NT2/D1 (cell line): ENCODE data around the gene CPM.

Experiments used
- DNase-seq: peaks from one replicate; pipeline ENCODE4 v3.0.0-alpha.2; 2011; ENCODE audit warnings: low read depth, low spot score
- H3K27me3 ChIP-seq: 2 replicates; pipeline ENCODE4 v1.6.0; 2011; ENCODE audit warnings: mild to moderate bottlenecking; ENCODE audit not compliant: insufficient read length, insufficient read depth
- H3K36me3 ChIP-seq: 2 replicates; pipeline ENCODE4 v1.6.1; 2011; ENCODE audit warnings: mild to moderate bottlenecking, low read length, mixed read lengths; ENCODE audit not compliant: insufficient read depth, insufficient read length
- H3K4me1 ChIP-seq: 2 replicates; pipeline ENCODE4 v1.5.1; 2011; ENCODE audit not compliant: insufficient read depth, insufficient read length
- H3K4me3 ChIP-seq: 2 replicates; pipeline ENCODE4 v1.5.1; 2011; ENCODE audit warnings: low read depth; ENCODE audit not compliant: insufficient read length
- H3K9ac ChIP-seq: 2 replicates; pipeline ENCODE4 v1.6.0; 2011; ENCODE audit warnings: low read depth; ENCODE audit not compliant: insufficient read length
- H3K9me3 ChIP-seq: 2 replicates; pipeline ENCODE4 v1.5.1; 2011; ENCODE audit warnings: mild to moderate bottlenecking, low read length; ENCODE audit not compliant: insufficient read depth
- SUZ12 ChIP-seq: IDR thresholded peaks from 2 replicates; pipeline ENCODE4 v1.6.1; 2011; ENCODE audit not compliant: insufficient read length, insufficient read depth; ENCODE audit errors: extremely low read depth
- YY1 ChIP-seq: IDR thresholded peaks from 2 replicates; pipeline ENCODE4 v1.6.1; 2011; ENCODE audit not compliant: insufficient read length, insufficient read depth
- ZNF274 ChIP-seq: IDR thresholded peaks from 2 replicates; pipeline ENCODE4 v1.6.1; 2011; ENCODE audit warnings: mild to moderate bottlenecking, low read depth, low read length

Gene CPM

GRCh38 chr12:68873316-68873715 is 59.7 kb downstream of the CPM start:
- Histone ChIP-seq H3K36me3 (no peaks in the 10 kb centered on the region), H3K9me3 (peaks cover 8% of the 10 kb centered on the region), H3K9ac (no peak overlapping the region), H3K4me3 (no peak overlapping the region), H3K27me3 (no peaks in the 10 kb centered on the region), H3K4me1 (no peaks in the 10 kb centered on the region)
- TF ChIP-seq SUZ12 = no peak
- TF ChIP-seq ZNF274 = no peak
- no peak for TF ChIP-seq YY1
- DNase-seq = no peak

- H3K4me3 ChIP-seq = no peak overlapping the region
- no peaks in the 10 kb centered on the region for H3K27me3 ChIP-seq
- no peak for TF ChIP-seq YY1
- TF ChIP-seq ZNF274 = no peak
- no peak for TF ChIP-seq SUZ12
- H3K36me3 ChIP-seq = no peaks in the 10 kb centered on the region
- no peaks in the 10 kb centered on the region for H3K9me3 ChIP-seq
- H3K9ac ChIP-seq = no peak overlapping the region
- peak; percentile 39 for DNase-seq
- H3K4me1 ChIP-seq = peaks cover 6% of the 10 kb centered on the region
Observed at GRCh38 chr12:68871921-68872320, 61.0 kb downstream of the CPM start.

- TF ChIP-seq YY1 = no peak
- TF ChIP-seq ZNF274 = no peak
- TF ChIP-seq SUZ12 = no peak
- DNase-seq = no peak
Observed at GRCh38 chr12:68871396-68871795, 61.6 kb downstream of the CPM start.

GRCh38 chr12:68870443-68870842 is 62.5 kb downstream of the CPM start:
- no peak overlapping the region for H3K9ac ChIP-seq
- H3K9me3 ChIP-seq = no peaks in the 10 kb centered on the region
- DNase-seq = no peak

More at GRCh38 chr12:68871396-68871795, 61.6 kb downstream of the CPM start:
- peaks cover 6% of the 10 kb centered on the region for H3K4me1 ChIP-seq
- H3K36me3 ChIP-seq = no peaks in the 10 kb centered on the region
- no peak overlapping the region for H3K9ac ChIP-seq
- no peak overlapping the region for H3K4me3 ChIP-seq
- H3K27me3 ChIP-seq = no peaks in the 10 kb centered on the region
- no peaks in the 10 kb centered on the region for H3K9me3 ChIP-seq

DNA sequence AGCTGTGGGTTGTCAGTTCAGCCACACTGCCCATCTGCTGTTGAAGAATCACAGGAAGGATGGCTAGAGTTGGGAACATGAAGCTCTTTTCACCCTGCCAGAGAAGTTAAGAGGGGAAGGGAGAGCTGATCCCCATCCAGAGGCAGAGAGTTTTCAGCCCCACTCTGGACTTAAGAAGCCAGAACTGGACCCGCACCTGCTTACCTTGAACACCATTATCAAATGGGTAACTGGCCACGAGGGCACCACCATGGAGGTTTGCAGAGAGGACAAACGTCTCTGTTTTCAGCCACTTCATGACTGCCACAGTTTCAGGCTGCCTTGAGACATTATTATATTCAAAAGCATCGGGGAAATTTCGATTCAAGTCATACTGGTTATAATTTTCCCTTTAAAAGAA is 63.0 kb downstream of the CPM start:
- TF ChIP-seq SUZ12 (no peak), YY1 (no peak), ZNF274 (no peak)
- no peak for DNase-seq
- H3K4me3 ChIP-seq = no peak overlapping the region
- H3K27me3 ChIP-seq = no peaks in the 10 kb centered on the region
- no peaks in the 10 kb centered on the region for H3K36me3 ChIP-seq
- peaks cover 6% of the 10 kb centered on the region for H3K4me1 ChIP-seq
- H3K9me3 ChIP-seq = no peaks in the 10 kb centered on the region
- H3K9ac ChIP-seq = no peak overlapping the region

More at GRCh38 chr12:68870443-68870842, 62.5 kb downstream of the CPM start:
- TF ChIP-seq SUZ12 = no peak
- no peak overlapping the region for H3K4me3 ChIP-seq
- no peaks in the 10 kb centered on the region for H3K36me3 ChIP-seq
- no peaks in the 10 kb centered on the region for H3K27me3 ChIP-seq
- peaks cover 6% of the 10 kb centered on the region for H3K4me1 ChIP-seq

DNA sequence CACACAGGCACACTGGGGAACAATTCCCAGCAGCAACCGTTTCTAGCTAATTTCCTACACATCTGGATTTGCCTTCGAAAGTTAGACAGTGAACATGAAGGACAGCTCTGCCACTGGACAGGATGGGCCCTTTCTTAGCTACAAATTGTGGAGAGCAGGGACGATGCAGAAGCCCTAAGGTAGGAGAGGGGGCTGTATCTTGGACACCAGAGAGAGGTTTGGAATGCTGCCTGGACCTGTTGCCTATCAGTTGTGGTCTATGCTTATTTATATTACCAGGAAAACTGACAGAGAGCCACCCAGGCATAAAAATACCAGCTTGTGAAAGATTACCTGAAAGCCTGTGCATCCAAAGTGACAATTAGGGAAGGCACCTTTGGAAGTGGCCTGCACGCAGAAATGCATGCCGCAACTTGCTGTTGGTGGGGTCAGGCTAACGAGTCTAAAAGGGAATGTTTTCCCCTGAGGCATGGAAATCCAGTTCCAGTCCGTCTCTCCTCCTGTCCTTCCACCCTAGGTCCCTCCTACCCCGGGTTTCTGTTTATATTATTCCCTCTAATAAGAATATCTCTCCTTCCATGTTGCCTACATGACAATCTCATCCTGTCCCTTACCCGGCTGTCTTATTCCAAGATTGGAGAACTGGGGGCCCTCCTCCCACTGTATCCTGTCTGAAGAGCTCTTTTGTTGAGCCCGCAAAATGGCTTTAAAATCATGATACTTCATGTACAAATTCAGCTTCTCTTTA is 64.8 kb downstream of the CPM start:
- Histone ChIP-seq H3K36me3 (no peaks in the 10 kb centered on the region), H3K27me3 (no peaks in the 10 kb centered on the region)

DNA sequence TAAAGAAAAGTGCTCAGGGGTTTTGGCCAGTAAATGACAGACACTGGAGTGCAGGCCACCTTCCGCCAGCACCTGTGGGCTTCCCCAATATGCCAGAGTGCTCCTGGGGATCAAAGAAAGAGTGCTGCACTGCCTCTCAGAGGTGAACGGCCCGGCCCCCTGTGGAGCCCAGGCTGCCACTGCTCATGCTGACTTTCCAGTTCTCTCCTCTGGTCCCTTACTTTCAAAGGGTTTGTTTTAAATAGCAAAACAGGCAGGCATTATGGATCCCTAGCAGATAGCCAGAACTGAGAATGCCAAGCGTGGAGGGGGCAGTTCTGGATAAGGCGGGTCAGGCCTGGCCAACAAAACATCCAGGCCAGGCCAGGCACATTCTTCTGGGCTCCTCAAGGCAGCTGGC is 65.4 kb downstream of the CPM start:
- no peak for DNase-seq
- Histone ChIP-seq H3K27me3 (no peaks in the 10 kb centered on the region), H3K4me3 (no peak overlapping the region), H3K36me3 (no peaks in the 10 kb centered on the region), H3K9ac (no peak overlapping the region), H3K9me3 (no peaks in the 10 kb centered on the region), H3K4me1 (peaks cover 6% of the 10 kb centered on the region)
- TF ChIP-seq SUZ12 (no peak), ZNF274 (no peak), YY1 (no peak)

More for the DNA sequence above, 64.8 kb downstream of the CPM start:
- H3K9ac ChIP-seq = no peak overlapping the region
- TF ChIP-seq ZNF274 = no peak
- no peak for DNase-seq
- H3K4me3 ChIP-seq = no peak overlapping the region
- H3K9me3 ChIP-seq = no peaks in the 10 kb centered on the region
- H3K4me1 ChIP-seq = peaks cover 6% of the 10 kb centered on the region

GRCh38 chr12:68866950-68867349 is 66.0 kb downstream of the CPM start:
- no peaks in the 10 kb centered on the region for H3K27me3 ChIP-seq
- H3K4me3 ChIP-seq = no peak overlapping the region
- no peaks in the 10 kb centered on the region for H3K9me3 ChIP-seq
- peaks cover 6% of the 10 kb centered on the region for H3K4me1 ChIP-seq
- DNase-seq = no peak
- TF ChIP-seq ZNF274 = no peak
- no peak for TF ChIP-seq SUZ12
- TF ChIP-seq YY1 = no peak
- H3K9ac ChIP-seq = no peak overlapping the region
- H3K36me3 ChIP-seq = no peaks in the 10 kb centered on the region
